GM19463 (cell line): ENCODE data around the gene MANSC4.

Source experiments
- ATAC-seq: cut with Tn5 transposase; IDR thresholded peaks from one replicate; pipeline ENCODE4 v1.9.1; 2021; ENCODE audit warnings: mild to moderate bottlenecking, moderate library complexity; ENCODE audit not compliant: unreplicated experiment

The MANSC4 gene

DNA sequence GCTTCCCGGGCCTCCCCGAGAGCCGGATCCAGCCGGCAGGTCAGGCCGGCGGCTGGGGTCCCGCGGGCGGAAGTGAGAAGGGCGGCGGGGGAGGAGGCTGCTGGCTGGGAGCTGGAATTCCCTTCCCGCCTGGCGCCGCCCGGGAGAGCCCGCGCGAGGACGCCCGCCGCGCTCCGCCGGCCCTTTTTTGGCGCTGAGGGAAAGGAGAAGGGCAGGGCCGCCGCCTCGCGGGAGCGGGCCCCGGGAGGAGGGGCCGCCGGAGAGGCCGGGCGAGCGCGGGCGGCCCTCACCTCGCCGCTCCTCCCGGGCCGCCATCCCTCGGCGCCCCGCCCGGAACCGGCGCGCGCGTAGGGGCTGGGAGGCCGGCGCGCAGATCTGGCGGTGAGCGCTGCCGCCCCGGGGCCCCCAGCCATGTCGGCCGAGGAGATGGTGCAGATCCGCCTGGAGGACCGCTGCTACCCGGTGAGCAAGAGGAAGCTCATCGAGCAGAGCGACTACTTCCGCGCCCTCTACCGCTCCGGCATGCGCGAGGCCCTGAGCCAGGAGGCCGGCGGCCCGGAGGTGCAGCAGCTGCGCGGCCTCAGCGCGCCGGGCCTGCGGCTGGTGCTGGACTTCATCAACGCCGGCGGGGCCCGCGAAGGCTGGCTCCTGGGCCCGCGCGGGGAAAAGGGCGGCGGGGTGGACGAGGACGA, at the start of gene MANSC4, which contains the start of gene KLHL42:
Gene MANSC4, minus strand, starts transcription at position 317 of the 692 bp plus-strand sequence. CDS start 8,960 bp downstream, outside the sequence.
Gene KLHL42, plus strand, starts transcription at position 314 of the 692 bp plus-strand sequence. Its CDS starts 98 bp downstream, at position 412.
- ATAC-seq = peak; percentile 73

DNA sequence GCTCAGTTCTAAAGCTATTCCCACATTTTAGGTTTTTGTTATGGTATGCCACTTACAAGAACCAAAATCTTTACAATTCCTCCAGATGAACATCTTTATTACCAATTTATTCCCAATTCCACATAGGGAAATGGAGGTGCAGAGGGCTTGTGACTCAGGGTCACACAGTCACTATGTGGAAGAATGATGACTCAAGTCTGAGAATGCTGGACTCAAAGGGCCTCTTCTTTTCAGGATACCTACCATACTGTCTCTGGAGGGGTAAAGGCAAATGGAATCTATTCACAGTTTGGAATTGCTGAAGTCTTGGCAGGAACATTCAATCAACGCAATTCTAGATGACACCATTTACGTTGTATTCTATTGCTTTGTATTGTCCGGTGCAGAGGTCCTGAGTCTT, 48.2 kb upstream of the MANSC4 start:
- ATAC-seq = no peak

DNA sequence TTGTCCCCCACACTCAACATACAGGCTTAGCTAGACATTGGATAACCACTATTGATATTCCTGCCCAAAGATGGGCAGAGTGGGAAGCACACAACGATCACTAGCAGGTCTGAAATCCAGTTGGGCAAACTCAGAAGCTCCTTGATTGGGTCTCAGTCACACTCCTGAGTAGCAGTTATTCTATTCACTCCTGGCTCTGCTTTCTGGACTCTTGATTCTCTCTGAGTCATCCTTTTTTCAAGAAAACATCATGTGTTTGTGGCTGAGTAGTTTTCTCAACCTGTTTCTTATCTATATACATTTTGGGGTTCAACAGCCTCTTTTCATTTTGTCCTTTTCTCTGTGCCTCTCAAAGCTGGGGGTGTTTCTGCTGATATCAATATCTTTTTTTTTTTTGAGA, 46.0 kb upstream of the MANSC4 start:
- ATAC-seq = no peak

GRCh38 chr12:27824126-27824842, 44.2 kb upstream of the MANSC4 start:
- ATAC-seq = peak; percentile 57

DNA sequence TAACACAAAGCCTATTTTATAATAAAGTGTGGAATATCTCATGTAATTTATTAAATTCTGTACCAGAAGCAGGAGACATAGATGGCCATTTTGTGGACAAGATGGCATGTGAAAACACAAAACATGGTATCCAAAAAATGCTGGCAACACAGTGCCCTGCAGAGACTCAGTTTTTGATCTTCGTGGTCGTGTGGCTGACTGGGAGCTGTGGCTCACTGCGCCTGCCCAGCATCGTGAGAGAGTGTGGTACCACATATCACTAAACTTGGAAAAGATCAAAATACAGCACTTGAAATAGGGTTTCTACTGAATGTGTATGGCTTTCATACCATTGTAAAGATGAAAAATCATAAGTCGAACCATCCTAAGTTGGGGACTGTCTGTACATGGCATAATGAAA, 43.0 kb upstream of the MANSC4 start:
- no peak for ATAC-seq

GRCh38 chr12:27822076-27822712, 42.2 kb upstream of the MANSC4 start:
- peak; percentile 65 for ATAC-seq

GRCh38 chr12:27821259-27821973, 41.4 kb upstream of the MANSC4 start:
- peak; percentile 11 for ATAC-seq

DNA sequence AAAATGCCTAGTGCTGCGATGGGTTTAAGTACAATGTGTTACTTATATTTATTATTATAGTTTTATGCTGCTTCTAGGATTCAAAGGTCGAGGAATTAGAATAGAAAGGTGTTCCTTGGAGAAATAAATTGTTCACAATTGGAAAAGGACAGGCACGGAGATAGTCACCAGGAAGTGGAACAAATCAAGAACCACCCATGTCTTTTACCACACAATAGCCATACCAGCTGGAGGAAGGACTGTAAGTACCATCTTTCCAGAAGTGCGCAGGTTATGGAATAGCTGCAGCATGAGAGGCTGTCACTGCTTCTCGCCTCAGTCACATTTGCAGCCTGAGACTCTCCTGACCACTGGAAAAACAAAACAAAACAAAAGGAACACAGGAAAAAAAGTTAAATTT, 40.5 kb upstream of the MANSC4 start:
- ATAC-seq = no peak

- ATAC-seq = no peak
These were observed 38.4 kb upstream of the MANSC4 start for GRCh38 chr12:27818401-27818918.

DNA sequence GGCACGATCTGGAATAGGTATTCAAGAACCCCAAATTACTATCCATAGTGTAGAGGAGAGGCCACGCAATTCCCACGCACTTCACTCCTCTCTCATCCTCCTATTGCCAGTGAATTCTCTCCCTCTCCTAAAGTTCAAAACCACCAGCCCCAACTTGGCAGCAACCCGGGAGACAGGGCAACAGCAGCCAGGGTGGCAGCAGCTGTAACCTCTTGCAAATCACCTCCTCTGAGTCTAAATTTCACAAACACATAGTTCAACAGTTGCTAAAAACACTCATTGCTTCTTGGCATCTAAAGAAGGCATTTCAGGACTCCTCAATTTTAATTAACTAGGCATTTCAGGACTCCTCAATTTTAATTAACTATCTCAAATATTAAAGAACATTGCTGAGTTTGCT, 37.7 kb upstream of the MANSC4 start:
- ATAC-seq = no peak

DNA sequence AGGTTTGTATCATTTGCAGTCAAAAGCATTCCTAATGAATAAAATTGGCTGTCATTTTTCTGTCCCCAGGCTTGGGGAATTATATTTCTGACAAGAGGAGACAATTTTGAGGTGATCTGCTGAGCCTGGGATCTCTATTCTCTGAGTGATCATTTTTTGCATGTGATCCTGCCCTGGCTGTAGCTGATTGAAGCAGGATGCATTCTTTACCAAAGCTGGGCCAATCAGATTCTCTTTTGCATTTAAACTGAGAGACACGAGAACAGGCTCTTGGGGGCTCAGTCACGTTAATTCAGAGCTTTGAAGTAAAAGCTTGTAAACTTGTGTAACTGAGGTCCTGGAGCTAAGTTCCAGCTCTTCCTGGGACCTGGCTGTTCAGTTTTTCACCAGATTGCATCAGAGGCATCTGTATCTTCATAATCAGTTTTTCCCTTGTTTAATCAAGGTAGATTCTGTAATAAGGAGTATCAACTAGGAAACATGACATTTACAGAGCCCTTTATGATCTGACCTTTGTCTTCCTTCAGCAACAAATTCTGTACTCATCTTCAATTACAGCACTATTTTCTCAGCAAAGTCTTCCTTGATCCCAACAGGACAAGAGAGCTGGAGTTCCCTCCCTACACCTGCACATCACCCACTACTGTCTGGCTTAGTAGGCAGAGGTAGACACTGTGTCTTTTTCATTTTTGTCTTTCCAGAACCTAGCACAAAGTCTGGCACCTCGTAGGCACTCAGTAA, 35.0 kb upstream of the MANSC4 start:
- no peak for ATAC-seq

DNA sequence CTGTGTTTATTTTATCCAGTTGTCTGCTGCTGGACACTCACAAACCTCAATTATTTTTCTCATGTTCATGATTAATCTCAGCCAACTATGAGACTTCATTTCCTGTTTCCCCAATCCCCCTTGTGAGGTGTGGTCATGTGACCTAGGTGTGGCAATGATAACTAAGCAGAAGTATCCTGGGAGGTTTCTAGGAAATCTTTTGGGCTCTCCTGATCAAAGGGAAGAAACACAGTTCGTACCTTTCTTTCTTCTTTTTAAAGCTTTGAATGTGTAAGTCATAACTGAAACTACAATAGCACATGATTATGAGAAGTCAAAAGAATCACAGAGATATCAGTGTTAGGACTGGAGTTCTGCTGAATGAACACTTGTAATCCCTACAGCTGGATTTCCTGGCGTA, 34.4 kb upstream of the MANSC4 start:
- ATAC-seq = no peak

DNA sequence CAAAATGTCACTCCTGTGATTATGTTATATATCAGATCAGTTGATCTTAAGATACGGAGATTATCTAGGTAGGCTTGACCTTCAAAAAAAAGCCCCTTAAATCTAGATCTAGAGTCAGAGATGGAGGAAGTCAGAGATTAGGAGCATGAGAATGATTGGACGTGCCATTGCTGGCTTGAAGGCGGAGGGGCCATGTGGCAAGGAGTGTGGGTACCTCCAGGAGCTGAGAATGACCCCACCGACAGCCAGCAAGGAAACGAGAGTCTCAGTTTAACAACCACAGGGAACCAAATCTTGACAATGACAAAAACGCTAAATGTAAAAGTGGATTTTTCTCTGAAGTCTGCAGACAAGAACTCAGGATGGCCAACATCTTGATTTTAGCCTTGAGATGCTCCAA, 32.5 kb upstream of the MANSC4 start:
- ATAC-seq = no peak

- no peak for ATAC-seq
These were observed 30.7 kb upstream of the MANSC4 start for GRCh38 chr12:27810756-27811155.

- no peak for ATAC-seq
These were observed 28.8 kb upstream of the MANSC4 start for GRCh38 chr12:27808841-27809240.

GRCh38 chr12:27807063-27807703, 27.1 kb upstream of the MANSC4 start:
- ATAC-seq = no peak

GRCh38 chr12:27806259-27806658, 26.2 kb upstream of the MANSC4 start:
- ATAC-seq = no peak

DNA sequence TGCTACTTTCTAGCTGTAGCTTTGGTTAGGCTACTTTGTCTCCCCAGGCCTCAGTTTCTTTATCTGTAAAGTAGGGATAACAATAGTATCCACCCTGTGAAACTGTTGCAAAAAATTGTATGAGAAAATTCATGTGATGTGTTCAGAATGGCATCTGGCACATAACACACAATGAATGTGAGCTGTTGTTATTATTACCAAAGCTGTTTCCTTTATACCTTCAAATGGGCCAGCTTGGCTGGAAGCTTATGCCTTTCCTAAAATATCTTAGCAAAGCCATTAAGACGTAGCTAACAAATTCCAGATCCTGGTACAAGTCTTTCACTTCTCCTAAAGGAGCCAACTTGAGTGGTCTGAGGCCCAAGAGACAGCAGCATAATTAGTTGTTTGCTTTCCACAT, 25.2 kb upstream of the MANSC4 start:
- ATAC-seq = no peak

DNA sequence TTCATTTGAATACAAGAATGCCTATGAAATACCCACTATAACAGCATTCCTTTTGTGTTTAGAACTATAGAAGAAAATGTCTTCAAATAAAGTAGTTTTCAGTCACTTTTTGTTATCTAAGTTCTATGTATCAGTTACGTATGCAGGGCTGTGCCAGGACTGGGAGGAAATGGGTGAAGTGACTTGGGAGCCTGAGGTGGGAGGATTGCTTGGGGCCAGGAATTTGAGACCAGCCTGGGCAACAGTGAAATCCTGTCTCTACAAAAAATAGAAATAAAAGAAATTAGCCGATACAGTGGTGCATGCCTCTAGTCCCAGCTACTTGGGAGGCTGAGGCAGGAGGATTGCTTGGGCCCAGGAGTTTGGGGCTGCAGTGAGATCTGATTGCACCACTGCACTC, 22.9 kb upstream of the MANSC4 start:
- no peak for ATAC-seq

- no peak for ATAC-seq
These were observed 22.5 kb upstream of the MANSC4 start for GRCh38 chr12:27802511-27802910.
